Gastrocnemius medialis (tissue), 4 donors: ENCODE measurements around the gene WNT7B. TPM values are rescaled to one million over a fixed set of nuclear protein-coding genes. Genes with fewer than 3 reads are reported as not detected.

Experiments used
- ATAC-seq, 2 donors: fragments of 150-250 bp; one replicate each; pipeline ENCODE4 v1.9.1; 2016
- DNase-seq, 2 donors: peaks; one replicate each; pipeline ENCODE4 v3.0.0-alpha.2; 2019
- H3K27ac ChIP-seq, 4 donors: fragments of 200-600 bp; sonication (generic); 1 replicate in 1 of 4; 2 replicates in 3 of 4; pipeline ENCODE4 v1.5.1; 2016 to 2018; ENCODE audit warnings: mild to moderate bottlenecking in 2 of 4, moderate library complexity in 1 of 4
- H3K27me3 ChIP-seq, 3 donors: fragments of 200-600 bp; sonication (generic) in 2 of 3; 1 replicate in 1 of 3; 2 replicates in 2 of 3; pipeline versions ENCODE4 v1.5.1 to v1.6.0; 2016 to 2019; ENCODE audit warnings: mild to moderate bottlenecking in 1 of 3, moderate library complexity in 1 of 3
- H3K36me3 ChIP-seq, 2 donors: fragments of 200-600 bp; sonication (generic) in 1 of 2; one replicate each; pipeline ENCODE4 v1.5.1; 2017 to 2018
- H3K4me1 ChIP-seq, 2 donors: fragments of 200-600 bp; sonication (generic) in 1 of 2; one replicate each; pipeline ENCODE4 v1.5.1; 2016 to 2017; ENCODE audit warnings: mild to moderate bottlenecking in 2 of 2
- H3K4me3 ChIP-seq, 4 donors: fragments of 200-600 bp; sonication (generic) in 3 of 4; 1 replicate in 1 of 4; 2 replicates in 3 of 4; pipeline ENCODE4 v1.5.1; 2016 to 2019; ENCODE audit warnings: mild to moderate bottlenecking in 2 of 4
- H3K9me3 ChIP-seq, 3 donors: fragments of 200-600 bp; sonication (generic) in 2 of 3; 1 replicate in 1 of 3; 2 replicates in 2 of 3; pipeline ENCODE4 v1.5.1; 2016 to 2019
- POLR2A ChIP-seq, 2 donors: fragments of 450-650 bp; IDR thresholded peaks; one replicate each; pipeline ENCODE4 v1.6.1; 2017; ENCODE audit warnings: antibody characterized with exemption in 2 of 2, mild to moderate bottlenecking in 2 of 2, moderate library complexity in 2 of 2
- in situ Hi-C, 4 donors: fragments of 200-750 bp; cut with MboI; loops; one replicate each; pipeline versions ENCODE4 v1.15.0 to v1.8.0; 2017; ENCODE audit warnings: low sequenced_read_pairs in 4 of 4
- intact Hi-C: fragments of 100-400 bp; cut with DNase I; formaldehyde crosslinking; loops from one replicate; pipeline ENCODE4 v1.15.1; 2023; ENCODE audit warnings: low total_unique reads
- total RNA-seq, 4 donors: library from RNA; depleted of rRNA; stranded (reverse); fragments of >200 nt; gene quantifications; one replicate each; pipeline versions ENCODE4 v1.1.0 to v1.2.3, GENCODE V29; 2016
- TF ChIP-seq, protein P1 (sequence below), 5 experiments: fragments of 450-650 bp in 3 of 5; fragments of 200-600 bp in 2 of 5; sonication (generic) in 2 of 5; IDR thresholded peaks in 4 of 5; conservative IDR thresholded peaks in 1 of 5; 1 replicate in 4 of 5; 2 replicates in 1 of 5; pipeline ENCODE4 v1.5.1; 2016 to 2019; ENCODE audit warnings: antibody characterized with exemption in 5 of 5, mild to moderate bottlenecking in 3 of 5, moderate library complexity in 3 of 5

The WNT7B gene
- total RNA-seq, 4 donors from 2014 or later = not detected

DNA sequence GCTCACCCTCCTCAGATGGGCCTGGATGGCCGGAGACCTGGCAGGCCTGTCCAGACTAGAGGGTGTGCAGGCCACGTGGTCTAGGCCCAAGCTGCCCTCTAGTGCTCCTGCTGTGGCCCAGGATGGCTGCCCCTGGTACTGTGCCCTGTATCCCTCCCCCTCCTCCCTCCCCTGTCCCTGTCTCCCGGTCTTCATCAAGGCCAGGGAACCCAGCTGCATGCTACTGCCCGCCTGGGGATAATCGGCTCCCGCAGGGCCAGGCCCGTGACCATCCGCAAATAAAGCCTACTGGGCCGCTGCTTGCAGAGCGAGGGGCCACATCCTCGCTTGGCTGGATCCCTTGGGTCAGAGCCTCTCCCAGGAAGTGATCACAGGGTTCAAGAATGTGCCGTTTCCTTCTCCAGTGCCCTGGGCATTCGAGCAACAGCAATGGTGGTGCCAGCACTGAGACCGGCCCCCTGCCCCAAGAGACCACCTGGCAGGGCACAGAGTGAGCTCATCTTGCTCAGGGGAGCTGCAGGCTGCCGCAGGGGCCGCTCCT lies 51.1 kb downstream of the WNT7B start:
- ATAC-seq (no peak), DNase-seq (no peak)
- H3K9me3 ChIP-seq = no peaks in the 10 kb centered on the region
- intact Hi-C loops = no loop called here
- H3K27ac ChIP-seq = no peak overlapping the region
- no peaks in the 10 kb centered on the region for H3K4me1 ChIP-seq
- in situ Hi-C loops = no loop called here
- no peak overlapping the region for H3K4me3 ChIP-seq
- no peaks in the 10 kb centered on the region for H3K36me3 ChIP-seq
- H3K27me3 ChIP-seq = peaks cover 0 to 6% (median 0%) of the 10 kb centered on the region in 3 donors
- no peak for TF ChIP-seq POLR2A (IDR thresholded peaks at IDR 0.05)
- TF ChIP-seq, protein P1, sequence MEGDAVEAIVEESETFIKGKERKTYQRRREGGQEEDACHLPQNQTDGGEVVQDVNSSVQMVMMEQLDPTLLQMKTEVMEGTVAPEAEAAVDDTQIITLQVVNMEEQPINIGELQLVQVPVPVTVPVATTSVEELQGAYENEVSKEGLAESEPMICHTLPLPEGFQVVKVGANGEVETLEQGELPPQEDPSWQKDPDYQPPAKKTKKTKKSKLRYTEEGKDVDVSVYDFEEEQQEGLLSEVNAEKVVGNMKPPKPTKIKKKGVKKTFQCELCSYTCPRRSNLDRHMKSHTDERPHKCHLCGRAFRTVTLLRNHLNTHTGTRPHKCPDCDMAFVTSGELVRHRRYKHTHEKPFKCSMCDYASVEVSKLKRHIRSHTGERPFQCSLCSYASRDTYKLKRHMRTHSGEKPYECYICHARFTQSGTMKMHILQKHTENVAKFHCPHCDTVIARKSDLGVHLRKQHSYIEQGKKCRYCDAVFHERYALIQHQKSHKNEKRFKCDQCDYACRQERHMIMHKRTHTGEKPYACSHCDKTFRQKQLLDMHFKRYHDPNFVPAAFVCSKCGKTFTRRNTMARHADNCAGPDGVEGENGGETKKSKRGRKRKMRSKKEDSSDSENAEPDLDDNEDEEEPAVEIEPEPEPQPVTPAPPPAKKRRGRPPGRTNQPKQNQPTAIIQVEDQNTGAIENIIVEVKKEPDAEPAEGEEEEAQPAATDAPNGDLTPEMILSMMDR (IDR thresholded peaks at IDR 0.05 in 4 of 5, conservative IDR thresholded peaks at IDR 0.05 in 1 of 5) = no peak

DNA sequence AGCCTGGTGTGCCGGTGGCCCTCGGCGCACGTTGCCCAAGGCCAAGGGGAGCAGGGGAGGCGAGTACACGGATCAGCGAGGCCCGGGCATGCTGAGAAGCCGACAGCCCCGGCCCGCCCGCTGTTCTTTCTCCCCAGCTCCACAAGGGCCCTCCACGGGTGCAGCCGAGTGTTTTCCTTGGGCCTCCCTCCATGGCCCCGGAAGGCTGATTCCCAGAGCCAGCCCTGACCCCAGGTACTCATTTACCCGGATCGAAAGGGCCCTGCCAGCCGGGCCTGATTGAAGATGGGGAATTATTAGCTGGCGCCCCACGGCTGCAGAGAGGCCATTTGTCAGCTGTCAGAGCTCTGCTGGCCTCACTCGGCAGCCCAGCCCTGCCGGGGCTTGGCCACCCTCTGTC lies 53.1 kb downstream of the WNT7B start:
- no peak for ATAC-seq
- Histone ChIP-seq H3K4me1 (no peaks in the 10 kb centered on the region), H3K27ac (no peak overlapping the region), H3K36me3 (no peaks in the 10 kb centered on the region), H3K9me3 (no peaks in the 10 kb centered on the region), H3K27me3 (peaks cover 0 to 8% (median 0%) of the 10 kb centered on the region in 3 donors), H3K4me3 (no peak overlapping the region)
- in situ Hi-C loops = no loop called here
- DNase-seq = no peak
- intact Hi-C loops = no loop called here
- TF ChIP-seq, protein P1 (IDR thresholded peaks at IDR 0.05 in 4 of 5, conservative IDR thresholded peaks at IDR 0.05 in 1 of 5) = no peak
- no peak for TF ChIP-seq POLR2A (IDR thresholded peaks at IDR 0.05)

DNA sequence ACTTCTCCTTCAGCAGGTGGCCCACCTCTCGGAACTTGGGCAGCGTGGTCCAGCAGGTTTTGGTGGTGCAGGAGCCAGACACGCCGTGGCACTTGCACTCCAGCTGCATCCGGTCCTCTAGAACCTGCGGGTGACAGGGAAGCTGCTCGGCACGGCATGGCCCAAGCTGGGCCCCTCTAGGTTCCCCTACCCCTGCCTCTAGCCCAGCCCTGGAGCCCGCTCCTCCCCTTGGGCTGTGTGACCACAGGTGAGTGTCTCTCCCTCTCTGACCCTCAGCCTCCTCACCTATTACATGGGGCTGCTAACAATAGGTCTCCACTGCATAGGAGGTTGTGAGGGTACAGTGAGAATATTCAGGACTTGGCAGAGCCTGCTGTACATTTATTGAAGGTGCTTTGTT lies 53.8 kb downstream of the WNT7B start:
- in situ Hi-C loops = no loop called here
- peaks cover 0 to 10% (median 0%) of the 10 kb centered on the region in 3 donors for H3K27me3 ChIP-seq
- ATAC-seq = no peak

DNA sequence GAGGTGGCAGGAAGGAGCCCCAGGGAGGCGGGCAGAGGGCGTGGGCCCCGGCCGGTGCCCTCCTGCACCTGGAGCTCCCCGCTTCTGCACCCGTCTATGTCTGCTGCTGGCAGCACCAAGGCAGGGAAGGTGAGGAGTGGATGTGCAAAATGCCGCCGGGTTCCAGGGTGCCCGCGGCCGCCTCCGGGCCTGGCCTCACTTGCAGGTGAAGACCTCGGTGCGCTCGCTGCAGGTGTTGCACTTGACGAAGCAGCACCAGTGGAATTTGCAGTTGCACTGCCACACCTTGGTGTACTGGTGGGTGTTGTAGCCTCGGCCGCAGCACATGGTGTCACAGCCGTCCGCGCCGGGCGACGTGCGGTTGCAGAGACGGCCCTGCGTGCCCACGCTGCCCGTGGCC lies 54.3 kb downstream of the WNT7B start:
- no peaks in the 10 kb centered on the region for H3K9me3 ChIP-seq
- no peak for ATAC-seq
- intact Hi-C loops (no loop called here), in situ Hi-C loops (no loop called here)
- H3K27me3 ChIP-seq = peaks cover 0 to 10% (median 0%) of the 10 kb centered on the region in 3 donors
- no peak for TF ChIP-seq POLR2A (IDR thresholded peaks at IDR 0.05)
- TF ChIP-seq, protein P1 (IDR thresholded peaks at IDR 0.05 in 4 of 5, conservative IDR thresholded peaks at IDR 0.05 in 1 of 5) = no peak
- no peaks in the 10 kb centered on the region for H3K36me3 ChIP-seq
- no peaks in the 10 kb centered on the region for H3K4me1 ChIP-seq
- H3K4me3 ChIP-seq = no peak overlapping the region
- no peak overlapping the region for H3K27ac ChIP-seq
- no peak for DNase-seq

More for the DNA sequence above, 53.8 kb downstream of the WNT7B start:
- Histone ChIP-seq H3K36me3 (no peaks in the 10 kb centered on the region), H3K9me3 (no peaks in the 10 kb centered on the region), H3K27ac (no peak overlapping the region), H3K4me1 (no peaks in the 10 kb centered on the region), H3K4me3 (no peak overlapping the region)
- no peak for DNase-seq
- TF ChIP-seq, protein P1 (IDR thresholded peaks at IDR 0.05 in 4 of 5, conservative IDR thresholded peaks at IDR 0.05 in 1 of 5) = no peak
- no peak for TF ChIP-seq POLR2A (IDR thresholded peaks at IDR 0.05)
- intact Hi-C loops = no loop called here

DNA sequence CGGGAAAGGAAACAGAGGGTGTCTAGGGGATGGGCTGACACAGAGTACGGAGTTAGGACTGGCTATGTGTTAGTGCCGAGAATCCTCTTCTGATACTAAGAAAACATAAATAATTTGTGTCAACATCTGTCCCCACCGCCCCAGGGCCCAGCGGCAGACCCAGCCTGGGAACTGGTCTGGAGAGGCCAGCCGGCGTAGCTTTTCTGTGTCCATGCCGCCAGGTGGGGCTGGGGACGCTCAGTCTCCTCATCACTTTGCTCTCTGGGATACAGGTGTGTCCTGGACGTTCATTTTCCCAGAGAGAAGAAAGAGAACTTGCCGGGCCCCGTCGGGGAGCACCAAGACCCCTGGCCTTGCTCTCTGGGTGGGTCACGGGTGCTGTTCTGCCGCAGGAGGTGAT lies 54.7 kb downstream of the WNT7B start:
- in situ Hi-C loops = no loop called here
- Histone ChIP-seq H3K9me3 (no peaks in the 10 kb centered on the region), H3K4me3 (no peak overlapping the region), H3K27me3 (peaks cover 0 to 10% (median 0%) of the 10 kb centered on the region in 3 donors), H3K36me3 (no peaks in the 10 kb centered on the region), H3K4me1 (no peaks in the 10 kb centered on the region), H3K27ac (no peak overlapping the region)
- ATAC-seq (no peak), DNase-seq (no peak)
- no peak for TF ChIP-seq POLR2A (IDR thresholded peaks at IDR 0.05)
- TF ChIP-seq, protein P1 (IDR thresholded peaks at IDR 0.05 in 4 of 5, conservative IDR thresholded peaks at IDR 0.05 in 1 of 5) = no peak
- intact Hi-C loops = no loop called here
